ENCODE data around the gene MBD2.

MBD2 gene

DNA sequence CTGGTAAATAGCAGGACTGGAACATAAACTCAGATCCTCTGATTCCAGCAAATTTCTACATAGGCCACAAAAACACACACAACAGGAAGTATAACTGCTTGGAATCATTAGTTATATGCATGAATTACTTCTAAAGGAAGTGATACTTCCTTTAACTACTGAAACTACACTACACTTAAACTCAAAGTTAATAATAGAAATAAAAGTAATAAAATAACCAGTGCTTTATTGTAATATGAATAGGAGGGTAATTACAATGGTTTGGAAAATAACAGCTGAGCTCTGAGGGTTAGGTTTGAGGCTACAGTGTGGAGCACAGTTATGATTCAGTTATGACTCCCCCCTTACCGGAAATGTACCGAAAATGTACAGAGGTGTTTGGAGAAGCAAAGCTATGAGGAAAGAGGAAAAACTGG, 26.4 kb upstream of the MBD2 start:
- Histone ChIP-seq H2AFZ (ENCODE audit: insufficient read depth, low read length, poor library complexity) (no peak overlapping the region), H3K18ac (ENCODE audit: low read length) (no peak overlapping the region), H3K36me3 (ENCODE audit: control insufficient read depth in 1 of 2, insufficient read depth in 2 of 2, low read length in 2 of 2) (no peaks in the 10 kb centered on the region), H3K9ac (ENCODE audit: low read length) (no peak overlapping the region), H2BK5ac (ENCODE audit: low read depth, low read length, poor library complexity) (peak overlapping the region; percentile 79), H3K23ac (ENCODE audit: low read length) (no peak overlapping the region), H3K4me1 (ENCODE audit: control insufficient read depth in 1 of 2, insufficient read depth in 2 of 2, low read length in 2 of 2) (peaks cover 10 to 11% of the 10 kb centered on the region in 2 experiments), H3K79me1 (ENCODE audit: low read length) (peaks cover 32% of the 10 kb centered on the region), H3K79me2 (ENCODE audit: control insufficient read depth, insufficient read depth, low read length, poor library complexity) (peaks cover 4% of the 10 kb centered on the region), H4K8ac (ENCODE audit: low read depth, low read length) (no peak overlapping the region), H2AK5ac (ENCODE audit: low read length) (no peak overlapping the region), H3K27ac (ENCODE audit: low read depth, low read length) (peak overlapping the region; percentile 85), H2BK12ac (ENCODE audit: low read length) (peak overlapping the region; percentile 94), H4K91ac (ENCODE audit: low read depth, low read length) (peak overlapping the region; percentile 68), H3K4me2 (ENCODE audit: low read length) (no peak overlapping the region), H3K14ac (ENCODE audit: low read length) (peak overlapping the region; percentile 44), H4K12ac (ENCODE audit: low read depth, low read length) (no peak overlapping the region), H3K27me3 (ENCODE audit: insufficient read depth, low read length) (no peaks in the 10 kb centered on the region), H3K4ac (ENCODE audit: low read depth, low read length) (no peak overlapping the region), H2BK120ac (ENCODE audit: insufficient read depth, low read length, poor library complexity) (peak overlapping the region; percentile 76), H3K9me3 (ENCODE audit: insufficient read depth, low read depth, low read length) (no peaks in the 10 kb centered on the region), H3K4me3 (ENCODE audit: low read depth, low read length) (no peak overlapping the region)
- WGBS (ENCODE audit: extremely low coverage, insufficient coverage, insufficient read length), result no CpG with 5 or more reads among the region's 2 CpGs
- peak in 1 of 2 donors; percentile 52 for DNase-seq

DNA sequence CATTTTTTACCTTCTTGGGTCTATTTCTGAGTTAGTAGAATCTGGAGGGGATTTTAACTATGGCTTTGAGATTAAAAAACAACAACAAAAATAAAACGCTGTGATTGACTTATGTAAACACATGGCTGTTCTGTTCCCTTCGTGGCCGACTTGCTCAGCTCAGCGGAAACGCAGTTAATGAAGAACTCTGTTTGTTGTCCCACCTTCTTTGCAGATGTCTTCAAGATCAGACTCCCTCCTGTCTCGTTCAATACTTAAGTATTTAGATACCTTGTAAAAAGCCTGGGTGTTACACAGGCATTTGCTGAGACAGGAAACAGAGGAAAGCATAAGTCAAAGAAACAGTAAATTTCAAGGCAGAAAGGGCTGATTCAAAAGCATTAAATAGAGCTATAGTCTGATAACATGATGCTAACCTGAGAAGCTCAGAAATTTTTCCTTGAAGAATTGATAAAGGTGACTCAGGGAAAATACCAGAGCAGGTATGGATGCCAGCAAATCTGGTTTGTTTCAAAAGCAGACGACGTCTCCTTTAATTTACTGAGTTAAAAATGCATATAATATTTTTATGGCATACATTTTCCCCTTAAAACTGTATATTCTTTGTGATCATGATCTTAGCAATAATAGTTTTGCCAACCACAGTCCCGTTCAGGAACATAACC, 23.2 kb upstream of the MBD2 start:
- peak overlapping the region; percentile 73 for H4K8ac ChIP-seq (ENCODE audit: low read depth, low read length)
- H3K9ac ChIP-seq (ENCODE audit: low read length), result no peak overlapping the region
- H2AFZ ChIP-seq (ENCODE audit: insufficient read depth, low read length, poor library complexity), result no peak overlapping the region
- H3K23ac ChIP-seq (ENCODE audit: low read length), result no peak overlapping the region
- H2AK5ac ChIP-seq (ENCODE audit: low read length), result no peak overlapping the region
- DNase-seq, result peak in 1 of 2 donors; percentile 60
- H3K18ac ChIP-seq (ENCODE audit: low read length), result no peak overlapping the region
- H2BK120ac ChIP-seq (ENCODE audit: insufficient read depth, low read length, poor library complexity), result peak overlapping the region; percentile 88
- H3K9me3 ChIP-seq (ENCODE audit: insufficient read depth, low read depth, low read length), result no peaks in the 10 kb centered on the region
- peaks cover 7 to 10% of the 10 kb centered on the region in 2 experiments for H3K4me1 ChIP-seq (ENCODE audit: control insufficient read depth in 1 of 2, insufficient read depth in 2 of 2, low read length in 2 of 2)
- H2BK5ac ChIP-seq (ENCODE audit: low read depth, low read length, poor library complexity), result peak overlapping the region; percentile 88
- H3K4ac ChIP-seq (ENCODE audit: low read depth, low read length), result no peak overlapping the region
- H3K4me2 ChIP-seq (ENCODE audit: low read length), result peak overlapping the region; percentile 48
- no peaks in the 10 kb centered on the region for H3K27me3 ChIP-seq (ENCODE audit: insufficient read depth, low read length)
- peak overlapping the region; percentile 93 for H4K91ac ChIP-seq (ENCODE audit: low read depth, low read length)
- peak overlapping the region; percentile 58 for H2BK12ac ChIP-seq (ENCODE audit: low read length)
- peak overlapping the region; percentile 70 for H3K14ac ChIP-seq (ENCODE audit: low read length)
- no CpG with 5 or more reads among the region's 9 CpGs for WGBS (ENCODE audit: extremely low coverage, insufficient coverage, insufficient read length)
- H3K4me3 ChIP-seq (ENCODE audit: low read depth, low read length), result no peak overlapping the region
- no peak overlapping the region for H4K12ac ChIP-seq (ENCODE audit: low read depth, low read length)
- H3K79me1 ChIP-seq (ENCODE audit: low read length), result peaks cover 22% of the 10 kb centered on the region
- peak overlapping the region; percentile 90 for H3K27ac ChIP-seq (ENCODE audit: low read depth, low read length)
- peaks cover 2% of the 10 kb centered on the region for H3K79me2 ChIP-seq (ENCODE audit: control insufficient read depth, insufficient read depth, low read length, poor library complexity)
- no peaks in the 10 kb centered on the region for H3K36me3 ChIP-seq (ENCODE audit: control insufficient read depth in 1 of 2, insufficient read depth in 2 of 2, low read length in 2 of 2)

DNA sequence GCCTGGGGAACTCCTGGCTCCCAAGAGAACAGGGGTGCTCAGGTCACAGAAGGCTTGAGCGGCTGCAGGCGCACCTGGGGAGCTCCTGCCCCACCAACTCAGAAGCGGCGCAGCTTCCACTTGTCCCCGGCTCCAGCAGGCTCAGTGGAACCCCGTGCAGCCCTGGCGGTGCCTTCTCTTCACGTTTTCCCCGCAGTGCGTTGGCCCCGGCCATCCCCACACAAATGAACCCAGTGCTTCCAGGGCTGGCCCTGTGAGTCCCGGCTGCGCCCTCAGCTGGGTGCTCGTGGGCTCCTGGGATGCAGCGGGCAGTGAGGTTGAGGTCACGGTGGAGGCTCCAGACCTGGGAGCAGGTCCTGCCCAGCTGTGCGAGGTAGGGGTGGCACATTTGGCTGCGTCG, 17.9 kb upstream of the MBD2 start:
- H4K8ac ChIP-seq (ENCODE audit: low read depth, low read length), result no peak overlapping the region
- H4K91ac ChIP-seq (ENCODE audit: low read depth, low read length), result peak overlapping the region; percentile 6
- no CpG with 5 or more reads among the region's 19 CpGs for WGBS (ENCODE audit: extremely low coverage, insufficient coverage, insufficient read length)
- no peak overlapping the region for H3K9ac ChIP-seq (ENCODE audit: low read length)
- no peak overlapping the region for H3K4me2 ChIP-seq (ENCODE audit: low read length)
- no peaks in the 10 kb centered on the region for H3K36me3 ChIP-seq (ENCODE audit: control insufficient read depth in 1 of 2, insufficient read depth in 2 of 2, low read length in 2 of 2)
- no peak overlapping the region for H3K4ac ChIP-seq (ENCODE audit: low read depth, low read length)
- no peaks in the 10 kb centered on the region for H3K27me3 ChIP-seq (ENCODE audit: insufficient read depth, low read length)
- H3K23ac ChIP-seq (ENCODE audit: low read length), result no peak overlapping the region
- H3K14ac ChIP-seq (ENCODE audit: low read length), result no peak overlapping the region
- peaks cover 3% of the 10 kb centered on the region in 2 experiments for H3K4me1 ChIP-seq (ENCODE audit: control insufficient read depth in 1 of 2, insufficient read depth in 2 of 2, low read length in 2 of 2)
- no peak overlapping the region for H2AFZ ChIP-seq (ENCODE audit: insufficient read depth, low read length, poor library complexity)
- no peak overlapping the region for H3K27ac ChIP-seq (ENCODE audit: low read depth, low read length)
- H2BK5ac ChIP-seq (ENCODE audit: low read depth, low read length, poor library complexity), result no peak overlapping the region
- no peak overlapping the region for H4K12ac ChIP-seq (ENCODE audit: low read depth, low read length)
- H3K9me3 ChIP-seq (ENCODE audit: insufficient read depth, low read depth, low read length), result no peaks in the 10 kb centered on the region
- no peaks in the 10 kb centered on the region for H3K79me2 ChIP-seq (ENCODE audit: control insufficient read depth, insufficient read depth, low read length, poor library complexity)
- H3K4me3 ChIP-seq (ENCODE audit: low read depth, low read length), result peak overlapping the region; percentile 2
- peaks cover 2% of the 10 kb centered on the region for H3K79me1 ChIP-seq (ENCODE audit: low read length)
- H2BK12ac ChIP-seq (ENCODE audit: low read length), result peak overlapping the region; percentile 0
- H2AK5ac ChIP-seq (ENCODE audit: low read length), result peak overlapping the region; percentile 18
- H3K18ac ChIP-seq (ENCODE audit: low read length), result no peak overlapping the region
- no peak for DNase-seq
- no peak overlapping the region for H2BK120ac ChIP-seq (ENCODE audit: insufficient read depth, low read length, poor library complexity)

DNA sequence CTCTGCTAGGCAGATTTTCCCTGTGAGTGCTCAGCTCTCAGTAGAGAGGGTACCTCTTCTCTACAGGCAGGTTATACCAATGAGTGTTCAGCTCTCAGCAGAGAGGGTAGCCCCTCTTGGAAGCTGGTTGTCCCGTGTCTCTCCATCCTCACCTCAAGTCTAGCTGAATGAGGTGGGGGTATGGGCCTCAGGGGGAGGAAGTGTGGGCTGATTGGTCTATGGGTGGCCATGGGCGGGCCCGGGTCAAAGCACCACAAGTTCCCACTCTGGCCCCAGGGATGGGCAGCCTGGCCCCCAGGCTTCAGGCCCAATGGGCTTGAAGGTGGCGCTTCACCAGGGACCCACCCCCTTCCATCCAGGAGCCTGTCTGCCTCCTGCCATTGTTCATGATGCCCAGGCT, 17.0 kb upstream of the MBD2 start:
- H2AK5ac ChIP-seq (ENCODE audit: low read length), result peak overlapping the region; percentile 15
- H3K14ac ChIP-seq (ENCODE audit: low read length), result no peak overlapping the region
- H3K79me2 ChIP-seq (ENCODE audit: control insufficient read depth, insufficient read depth, low read length, poor library complexity), result no peaks in the 10 kb centered on the region
- H2BK120ac ChIP-seq (ENCODE audit: insufficient read depth, low read length, poor library complexity), result no peak overlapping the region
- no peaks in the 10 kb centered on the region for H3K27me3 ChIP-seq (ENCODE audit: insufficient read depth, low read length)
- no peak overlapping the region for H3K4ac ChIP-seq (ENCODE audit: low read depth, low read length)
- H3K23ac ChIP-seq (ENCODE audit: low read length), result no peak overlapping the region
- H4K12ac ChIP-seq (ENCODE audit: low read depth, low read length), result no peak overlapping the region
- H3K4me2 ChIP-seq (ENCODE audit: low read length), result no peak overlapping the region
- no peak overlapping the region for H4K8ac ChIP-seq (ENCODE audit: low read depth, low read length)
- H3K18ac ChIP-seq (ENCODE audit: low read length), result no peak overlapping the region
- H2BK5ac ChIP-seq (ENCODE audit: low read depth, low read length, poor library complexity), result no peak overlapping the region
- no CpG with 5 or more reads among the region's 4 CpGs for WGBS (ENCODE audit: extremely low coverage, insufficient coverage, insufficient read length)
- peaks cover under 1 to 3% of the 10 kb centered on the region in 2 experiments for H3K4me1 ChIP-seq (ENCODE audit: control insufficient read depth in 1 of 2, insufficient read depth in 2 of 2, low read length in 2 of 2)
- H2AFZ ChIP-seq (ENCODE audit: insufficient read depth, low read length, poor library complexity), result no peak overlapping the region
- H2BK12ac ChIP-seq (ENCODE audit: low read length), result no peak overlapping the region
- no peaks in the 10 kb centered on the region for H3K9me3 ChIP-seq (ENCODE audit: insufficient read depth, low read depth, low read length)
- no peak for DNase-seq
- no peak overlapping the region for H3K9ac ChIP-seq (ENCODE audit: low read length)
- H3K79me1 ChIP-seq (ENCODE audit: low read length), result peaks cover 1% of the 10 kb centered on the region
- H3K27ac ChIP-seq (ENCODE audit: low read depth, low read length), result no peak overlapping the region
- no peak overlapping the region for H4K91ac ChIP-seq (ENCODE audit: low read depth, low read length)
- no peak overlapping the region for H3K4me3 ChIP-seq (ENCODE audit: low read depth, low read length)
- no peaks in the 10 kb centered on the region for H3K36me3 ChIP-seq (ENCODE audit: control insufficient read depth in 1 of 2, insufficient read depth in 2 of 2, low read length in 2 of 2)

All from trophoblast cell (in vitro differentiated cells and primary cell).